ENCODE results near the gene LBH.

The LBH gene

GRCh38 chr2:30231212-30231995 lies at the start of gene LBH:
Gene LBH, plus strand, starts transcription at chr2:30231534. Its CDS starts 205 bp downstream, at chr2:30231739.
- DNase-seq: peak; percentile 66

DNA sequence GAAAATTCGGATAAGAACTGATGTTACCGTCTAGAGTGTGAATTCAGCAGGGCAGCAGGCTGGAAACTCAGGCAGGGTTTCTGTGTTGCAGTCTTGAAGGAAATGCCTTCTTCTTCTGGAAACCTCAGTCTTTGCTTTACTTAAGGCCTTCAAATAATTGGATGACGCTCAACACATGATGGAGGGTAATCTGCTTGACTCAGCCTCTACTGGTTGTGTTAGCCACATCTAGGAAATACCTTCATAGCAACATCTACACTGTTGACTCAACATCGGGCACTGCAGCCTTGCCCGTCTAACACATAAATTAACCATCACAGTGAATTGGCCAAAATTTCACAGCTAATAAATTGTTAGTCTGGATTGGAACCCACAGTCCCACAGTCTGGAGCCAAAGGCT lies 47.3 kb upstream of the LBH start:
- DNase-seq: no peak

DNA sequence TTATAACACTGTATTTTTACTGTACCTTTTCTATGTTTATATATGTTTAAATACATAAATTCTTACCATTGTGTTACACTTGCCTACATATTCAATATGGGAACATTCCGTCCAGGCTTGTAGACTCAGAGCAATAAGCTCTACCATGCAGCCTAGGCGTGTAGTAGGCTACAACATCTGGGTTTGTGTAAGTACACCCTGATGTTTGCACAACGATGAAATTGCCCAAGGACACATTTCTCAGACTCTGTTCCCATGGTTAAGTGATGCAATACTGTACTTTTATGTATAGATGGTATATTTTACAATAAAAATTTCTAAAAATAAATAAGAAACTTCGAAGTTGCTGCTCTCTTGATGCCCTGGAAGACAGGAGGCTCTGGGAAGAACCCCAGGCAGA lies 46.2 kb upstream of the LBH start:
- no peak for DNase-seq

GRCh38 chr2:30188292-30188691 lies 43.0 kb upstream of the LBH start:
- DNase-seq: no peak

- no peak for DNase-seq
These were observed 40.7 kb upstream of the LBH start for GRCh38 chr2:30190637-30191036.

GRCh38 chr2:30191107-30191506 lies 40.2 kb upstream of the LBH start:
- no peak for DNase-seq

GRCh38 chr2:30191819-30192271 lies 39.5 kb upstream of the LBH start:
- DNase-seq: no peak

DNA sequence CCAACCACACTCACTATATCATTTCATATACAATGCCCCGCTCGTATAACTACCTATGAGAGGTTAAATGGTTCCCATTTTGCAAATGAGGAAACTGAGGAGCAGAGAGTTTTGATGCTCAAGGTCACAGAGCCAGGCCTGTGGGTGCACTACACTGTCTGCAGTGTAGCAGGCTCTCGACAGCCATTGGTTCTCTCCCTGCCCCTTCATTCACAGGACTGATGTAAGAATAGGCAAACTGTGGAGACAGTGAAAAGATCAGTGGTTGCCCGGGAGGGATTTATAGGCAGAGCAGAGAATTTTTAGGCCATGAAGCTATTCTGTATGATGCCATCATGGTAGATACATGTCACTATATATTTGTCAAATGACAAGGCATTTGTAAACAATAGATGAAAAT lies 39.0 kb upstream of the LBH start:
- DNase-seq: no peak

DNA sequence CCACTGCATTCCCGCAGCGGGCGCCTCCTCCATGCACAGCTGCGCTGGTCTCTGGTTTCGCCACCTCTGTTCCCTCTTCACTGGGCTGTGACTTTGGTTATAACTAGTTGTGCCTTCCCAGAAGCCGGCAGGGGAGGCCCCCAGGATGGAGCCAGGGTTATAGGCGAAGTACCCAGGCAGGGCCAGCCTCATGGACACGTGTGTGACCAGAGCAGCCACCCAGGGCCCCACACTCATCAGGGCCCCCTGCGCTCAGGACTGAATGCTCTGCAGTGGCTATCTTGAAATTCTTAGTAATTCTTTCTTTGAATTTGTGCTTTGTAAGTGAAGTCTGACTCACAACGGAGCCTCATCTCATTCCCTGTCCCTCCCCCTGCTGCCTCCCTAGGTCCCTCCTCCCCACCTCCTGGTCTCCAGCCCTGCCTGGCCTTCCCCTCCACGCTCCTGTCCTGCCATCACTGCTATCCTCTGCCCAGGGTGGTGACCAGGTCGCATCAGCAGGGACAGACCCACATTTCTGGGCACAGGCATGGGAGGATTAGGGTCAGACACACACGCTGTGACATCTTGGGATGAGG lies 38.1 kb upstream of the LBH start:
- DNase-seq: no peak

DNA sequence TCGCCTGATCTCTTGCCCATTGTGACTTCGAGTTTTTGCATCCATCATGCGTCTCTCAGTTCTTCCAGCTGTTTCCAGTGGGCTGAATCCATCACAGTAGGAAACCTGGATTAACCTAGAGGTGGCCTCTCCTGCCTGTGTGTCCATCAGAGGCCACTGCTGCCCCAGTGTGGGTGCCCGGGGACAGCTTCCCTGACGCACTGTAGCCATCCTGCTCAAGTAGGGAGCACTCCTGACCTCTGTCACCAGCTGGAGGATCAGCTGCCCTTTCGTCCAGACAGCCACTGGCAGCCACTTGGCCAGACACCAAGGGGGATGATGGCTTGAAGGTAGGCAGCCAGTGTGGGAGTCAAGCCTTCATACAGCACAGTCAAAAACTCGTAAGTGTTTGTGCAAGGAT lies 36.9 kb upstream of the LBH start:
- DNase-seq: no peak

DNA sequence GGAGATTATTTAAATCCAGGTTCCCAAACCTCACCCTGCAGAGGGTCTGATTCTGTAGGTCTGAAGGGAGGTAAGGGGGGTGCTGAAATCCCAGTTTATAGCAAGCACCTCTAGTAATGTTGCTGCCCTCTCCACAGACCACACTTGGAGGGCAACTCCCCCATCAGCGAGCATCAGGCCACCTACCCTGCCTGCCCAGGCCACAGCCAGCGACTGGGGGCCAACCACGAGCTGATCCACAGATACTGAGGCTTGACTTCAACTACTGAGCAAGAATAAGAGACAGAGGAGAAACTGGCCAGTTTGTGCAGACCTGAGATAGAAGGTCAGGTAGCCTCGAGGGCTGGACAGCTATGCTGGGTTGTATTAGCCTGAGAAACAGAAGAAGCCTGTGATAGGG lies 36.3 kb upstream of the LBH start:
- no peak for DNase-seq

DNA sequence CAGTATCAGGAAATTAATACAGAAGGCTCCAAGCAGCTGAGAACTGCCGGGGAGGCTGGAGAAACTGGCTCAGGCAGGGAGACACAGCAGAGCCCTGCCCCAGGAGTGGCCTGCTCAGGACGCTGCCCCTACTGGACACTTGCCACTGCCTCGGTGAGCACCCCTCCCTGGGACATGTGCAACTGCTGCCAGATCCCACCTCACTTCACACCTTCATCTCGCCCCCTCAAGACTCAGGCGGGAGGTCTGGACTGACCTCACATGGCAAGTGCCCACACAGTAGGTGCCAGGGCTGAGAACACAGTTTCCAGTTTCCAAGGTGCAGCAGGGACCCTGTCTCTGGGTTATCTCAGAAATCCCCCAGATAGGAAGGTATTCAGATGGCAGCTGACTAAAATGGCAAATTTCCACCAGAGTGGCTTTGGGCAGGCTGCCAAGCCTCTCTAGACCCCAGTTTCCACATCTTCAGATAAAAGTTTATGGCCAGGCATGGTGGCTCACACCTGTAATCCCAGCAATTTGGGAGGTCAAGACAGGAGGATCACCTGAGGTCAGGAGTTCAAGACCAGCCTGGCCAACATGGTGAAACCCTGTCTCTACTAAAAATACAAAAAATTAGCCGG lies 33.7 kb upstream of the LBH start:
- DNase-seq: no peak

- DNase-seq: no peak
These were observed 29.3 kb upstream of the LBH start for GRCh38 chr2:30201990-30202389.

DNA sequence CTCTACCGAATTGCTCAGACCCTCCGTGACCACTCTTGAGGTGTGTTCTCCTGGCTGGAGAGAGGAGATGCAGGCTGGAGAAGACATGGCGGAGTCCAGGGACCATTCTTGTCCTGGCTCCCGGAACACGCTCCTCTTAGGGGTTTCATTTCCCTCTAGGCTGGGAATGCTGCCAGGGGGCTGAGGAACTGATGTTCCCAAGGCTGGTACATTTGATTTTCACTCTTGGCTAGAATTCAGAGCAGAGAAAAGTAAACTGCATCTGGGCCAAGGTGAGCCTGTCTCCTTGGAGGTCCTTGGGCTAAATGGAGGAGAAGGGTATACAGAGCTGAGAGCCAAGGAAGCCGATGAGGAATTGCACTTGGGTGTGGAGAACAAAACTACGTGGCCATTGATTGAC lies 28.2 kb upstream of the LBH start:
- no peak for DNase-seq

GRCh38 chr2:30204281-30204680 lies 27.1 kb upstream of the LBH start:
- no peak for DNase-seq

GRCh38 chr2:30205456-30205855 lies 25.9 kb upstream of the LBH start:
- DNase-seq: no peak

DNA sequence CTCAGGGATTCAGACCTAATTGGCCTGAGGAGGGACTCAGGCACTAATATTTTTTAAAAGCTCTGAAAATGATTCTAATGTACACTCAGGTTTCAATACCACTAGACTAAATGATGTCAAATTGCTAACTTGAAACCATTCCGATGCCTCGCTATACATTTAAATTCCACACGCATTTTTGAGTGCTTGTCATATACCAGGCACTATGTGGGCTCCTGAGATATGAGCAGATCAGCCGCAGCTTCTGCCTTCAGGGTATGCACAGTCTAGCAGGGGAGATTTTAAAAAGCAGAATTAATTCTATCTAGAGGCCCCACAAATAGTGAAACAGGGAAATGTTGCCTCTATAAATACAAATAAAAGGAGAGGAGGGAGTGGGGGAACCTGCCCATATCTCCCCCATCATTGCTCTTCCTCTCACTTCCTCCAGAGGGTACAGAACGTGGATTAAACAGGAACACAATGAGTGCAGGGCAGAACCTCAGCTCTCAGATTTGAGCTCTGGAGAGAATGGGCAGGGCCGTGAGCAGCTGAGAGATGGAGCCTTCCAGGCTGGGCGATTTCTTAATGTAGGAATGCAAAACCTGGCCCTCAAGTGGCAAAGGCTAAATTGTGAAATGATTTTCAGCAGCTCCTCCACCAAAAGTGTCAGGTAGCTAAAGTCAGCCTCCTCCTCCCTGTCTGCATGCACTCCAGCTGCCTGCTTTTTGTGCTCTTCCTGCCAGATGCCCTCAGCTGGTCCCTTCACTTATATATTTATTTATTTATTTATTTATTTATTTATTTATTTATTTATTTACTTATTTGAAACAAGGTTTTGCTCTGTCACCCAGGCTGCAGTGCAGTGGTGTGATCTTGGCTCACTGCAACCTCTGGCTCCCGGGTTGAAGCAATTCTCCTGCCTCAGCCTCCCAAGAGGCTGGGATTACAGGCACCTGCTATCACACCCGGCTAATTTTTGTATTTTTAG lies 24.6 kb upstream of the LBH start:
- DNase-seq: no peak

DNA sequence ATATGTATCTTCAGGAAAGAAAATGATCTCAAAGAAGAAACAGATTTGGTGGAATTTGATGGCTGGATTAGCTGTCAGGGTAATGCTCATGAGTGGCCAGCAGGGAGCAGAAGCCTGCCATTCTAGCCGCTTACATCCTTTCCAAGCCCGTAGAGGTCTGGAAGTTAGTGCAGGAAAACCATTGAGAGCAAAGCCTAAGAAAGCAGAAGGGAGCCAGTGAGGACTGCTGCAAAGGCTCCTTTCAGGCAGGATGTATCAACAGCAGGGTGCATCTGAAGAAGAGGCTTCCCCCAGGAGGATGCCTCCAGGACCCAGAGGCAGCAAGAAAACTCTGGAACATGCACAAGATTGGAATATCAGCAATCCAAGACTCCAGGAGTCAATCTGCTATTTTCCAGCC lies 22.9 kb upstream of the LBH start:
- DNase-seq: peak; percentile 24

- DNase-seq: no peak
These were observed 22.1 kb upstream of the LBH start for GRCh38 chr2:30209227-30209626.

DNA sequence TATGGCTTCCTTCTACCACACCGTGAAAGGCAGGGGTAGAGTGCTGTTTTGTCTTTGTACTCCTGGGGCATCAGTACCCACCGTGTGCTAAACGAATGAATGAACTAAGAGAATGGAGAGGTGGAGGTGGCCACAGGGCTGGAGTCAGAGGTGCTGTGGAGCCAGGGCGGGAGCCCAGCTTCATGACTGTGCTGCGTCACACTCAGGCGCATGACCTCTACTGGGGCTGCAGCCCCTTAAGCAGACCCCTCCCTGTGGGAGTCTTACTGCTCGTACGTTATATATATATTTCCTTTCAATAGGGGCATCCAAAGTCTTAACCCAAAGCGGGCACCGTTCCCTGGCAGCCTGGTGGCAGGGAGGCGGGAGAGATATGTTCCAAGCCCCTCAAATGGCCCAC lies 18.0 kb upstream of the LBH start:
- DNase-seq: no peak

DNA sequence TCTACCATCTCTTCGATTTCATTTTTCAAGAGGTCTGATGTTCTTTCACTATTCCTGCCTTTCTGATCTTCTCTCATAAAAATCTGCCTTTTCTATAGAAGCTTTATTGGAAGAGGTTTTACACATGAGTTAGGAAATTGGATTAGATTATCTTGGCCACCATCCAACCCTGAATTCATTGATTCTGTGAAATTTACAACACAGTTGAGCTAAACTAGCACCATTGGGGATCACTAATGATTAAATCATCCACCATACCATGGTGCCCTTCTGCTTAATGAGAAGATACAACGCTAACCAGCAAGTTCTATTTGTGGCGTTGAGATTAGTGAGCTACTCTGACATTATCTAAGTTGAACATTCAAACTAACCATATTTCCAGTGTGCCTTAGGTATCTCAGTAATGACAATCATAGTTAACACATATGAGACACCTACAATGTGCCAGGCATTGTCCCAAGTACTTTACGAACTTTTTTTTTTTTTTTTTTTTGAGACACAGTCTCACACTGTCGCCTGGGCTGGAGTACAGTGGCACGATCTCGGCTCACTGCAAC lies 17.3 kb upstream of the LBH start:
- DNase-seq: no peak

DNA sequence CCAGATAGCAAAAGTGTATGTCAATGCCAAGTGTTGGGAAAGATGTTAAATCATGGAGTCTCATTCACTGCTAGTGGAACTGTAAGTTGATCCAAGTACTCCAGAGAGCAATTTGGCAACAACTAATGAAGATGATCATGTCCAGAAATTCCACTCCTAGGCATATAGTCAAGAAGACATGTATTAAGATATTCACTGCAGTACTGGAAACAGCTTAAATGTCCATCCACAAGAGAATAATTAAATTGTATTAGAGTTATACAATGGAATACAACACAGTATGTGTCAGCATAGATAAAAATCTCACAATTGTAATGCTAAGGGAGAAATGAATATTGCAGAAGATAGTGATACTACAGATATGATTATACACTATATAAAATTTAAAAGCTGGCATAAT lies 15.2 kb upstream of the LBH start:
- DNase-seq: no peak
